NCI-H446 (cell line): ENCODE results near the gene UNC45B.
"Not testable (repeated sequence)": the region's sequence is repeated elsewhere in the genome, so short reads cannot be mapped to it uniquely, and the experiment has no call there.

ENCODE experiments used
- DNase-seq, 2 experiments: peaks; one replicate each; lab custom pipeline; 2025; lab: John Stamatoyannopoulos, UW

The UNC45B gene, protein sequence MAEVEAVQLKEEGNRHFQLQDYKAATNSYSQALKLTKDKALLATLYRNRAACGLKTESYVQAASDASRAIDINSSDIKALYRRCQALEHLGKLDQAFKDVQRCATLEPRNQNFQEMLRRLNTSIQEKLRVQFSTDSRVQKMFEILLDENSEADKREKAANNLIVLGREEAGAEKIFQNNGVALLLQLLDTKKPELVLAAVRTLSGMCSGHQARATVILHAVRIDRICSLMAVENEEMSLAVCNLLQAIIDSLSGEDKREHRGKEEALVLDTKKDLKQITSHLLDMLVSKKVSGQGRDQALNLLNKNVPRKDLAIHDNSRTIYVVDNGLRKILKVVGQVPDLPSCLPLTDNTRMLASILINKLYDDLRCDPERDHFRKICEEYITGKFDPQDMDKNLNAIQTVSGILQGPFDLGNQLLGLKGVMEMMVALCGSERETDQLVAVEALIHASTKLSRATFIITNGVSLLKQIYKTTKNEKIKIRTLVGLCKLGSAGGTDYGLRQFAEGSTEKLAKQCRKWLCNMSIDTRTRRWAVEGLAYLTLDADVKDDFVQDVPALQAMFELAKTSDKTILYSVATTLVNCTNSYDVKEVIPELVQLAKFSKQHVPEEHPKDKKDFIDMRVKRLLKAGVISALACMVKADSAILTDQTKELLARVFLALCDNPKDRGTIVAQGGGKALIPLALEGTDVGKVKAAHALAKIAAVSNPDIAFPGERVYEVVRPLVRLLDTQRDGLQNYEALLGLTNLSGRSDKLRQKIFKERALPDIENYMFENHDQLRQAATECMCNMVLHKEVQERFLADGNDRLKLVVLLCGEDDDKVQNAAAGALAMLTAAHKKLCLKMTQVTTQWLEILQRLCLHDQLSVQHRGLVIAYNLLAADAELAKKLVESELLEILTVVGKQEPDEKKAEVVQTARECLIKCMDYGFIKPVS

DNA sequence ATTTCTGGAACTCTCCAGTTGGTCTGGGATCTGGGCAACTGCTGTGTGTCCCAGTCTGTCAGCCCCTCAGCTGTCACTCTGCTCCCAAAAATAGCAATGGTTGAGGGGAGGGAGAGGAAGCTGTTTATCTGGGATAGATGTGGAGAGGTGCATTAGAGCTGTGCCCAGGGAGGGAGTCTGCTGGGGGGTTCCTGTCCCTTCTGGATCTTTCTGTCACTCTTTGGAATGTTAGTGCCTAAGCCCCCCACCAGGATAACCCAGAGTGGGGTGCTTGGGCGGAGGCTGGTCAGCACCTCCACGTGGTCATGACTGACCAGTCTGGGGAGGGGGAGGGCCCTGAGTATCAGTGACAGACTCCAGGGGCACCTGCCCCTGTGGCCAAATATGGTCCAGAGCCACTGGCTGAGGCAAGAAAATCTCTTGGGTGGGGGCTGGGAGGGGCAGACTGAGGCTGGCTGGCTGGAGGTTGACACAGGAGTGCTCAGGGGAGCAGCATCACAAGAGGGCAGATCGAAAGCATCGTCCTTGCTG, at the start of gene UNC45B:
TSS of gene UNC45B (plus strand) at position 443 of the 531 bp plus-strand sequence. CDS start 447 bp downstream, outside the sequence.
- no peak for DNase-seq

DNA sequence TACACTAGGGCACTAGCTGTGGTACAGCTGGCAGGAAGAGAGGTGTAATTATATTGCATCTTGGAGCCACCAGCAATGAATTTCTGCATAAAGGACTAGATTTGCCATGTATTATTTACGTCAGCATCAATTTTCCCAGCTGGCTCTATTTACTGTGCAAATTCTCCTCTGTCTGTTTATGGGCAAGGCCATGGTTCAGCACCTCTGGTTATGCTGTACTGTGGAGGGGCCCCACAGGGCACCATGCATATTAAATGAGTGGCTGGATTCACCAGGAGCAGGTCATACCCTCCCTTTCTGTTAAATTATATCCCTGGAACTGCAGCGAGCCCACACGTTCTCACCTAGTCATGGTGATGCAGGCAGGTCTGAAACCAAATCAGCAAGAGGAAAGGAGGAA, 47.7 kb upstream of the UNC45B start:
- no peak for DNase-seq

DNA sequence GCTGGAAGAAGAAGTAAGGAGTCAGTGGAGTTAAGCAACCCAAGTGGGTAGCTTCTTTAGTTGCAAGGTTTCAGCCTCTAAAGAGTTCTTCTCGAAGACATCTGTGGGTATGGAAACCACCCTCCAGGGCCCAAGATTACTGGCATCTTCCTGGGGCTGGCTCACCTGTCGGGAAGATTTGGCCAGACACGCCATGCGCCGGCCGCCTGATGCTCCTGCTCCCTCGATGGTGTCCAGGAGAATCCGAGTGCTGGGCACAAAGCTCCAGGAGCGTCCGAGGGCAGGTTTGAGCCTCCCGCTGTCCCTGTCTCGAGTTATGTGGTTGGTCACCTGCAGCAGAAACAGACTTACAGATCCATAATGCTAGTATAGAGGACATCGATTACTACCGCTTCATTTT, 46.6 kb upstream of the UNC45B start:
- DNase-seq, result no peak

DNA sequence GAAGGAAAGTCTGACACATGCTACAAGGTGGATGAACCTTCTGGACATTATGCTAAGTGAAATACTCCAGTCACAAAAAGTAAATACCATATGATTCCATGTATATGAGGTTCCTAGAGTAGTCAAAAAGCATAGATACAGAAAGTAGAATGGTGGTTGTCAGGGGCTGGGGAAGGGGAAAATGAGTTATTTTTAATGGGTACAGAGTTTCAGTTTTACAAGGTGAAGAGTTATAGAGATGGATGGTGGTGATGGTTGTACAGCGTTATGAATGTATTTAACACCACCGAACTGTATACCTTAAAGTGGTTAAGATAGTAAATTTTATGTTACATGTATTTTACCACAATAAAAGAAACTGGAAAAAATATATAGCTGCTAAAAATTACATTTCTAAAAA, 45.9 kb upstream of the UNC45B start:
- DNase-seq, result no peak

DNA sequence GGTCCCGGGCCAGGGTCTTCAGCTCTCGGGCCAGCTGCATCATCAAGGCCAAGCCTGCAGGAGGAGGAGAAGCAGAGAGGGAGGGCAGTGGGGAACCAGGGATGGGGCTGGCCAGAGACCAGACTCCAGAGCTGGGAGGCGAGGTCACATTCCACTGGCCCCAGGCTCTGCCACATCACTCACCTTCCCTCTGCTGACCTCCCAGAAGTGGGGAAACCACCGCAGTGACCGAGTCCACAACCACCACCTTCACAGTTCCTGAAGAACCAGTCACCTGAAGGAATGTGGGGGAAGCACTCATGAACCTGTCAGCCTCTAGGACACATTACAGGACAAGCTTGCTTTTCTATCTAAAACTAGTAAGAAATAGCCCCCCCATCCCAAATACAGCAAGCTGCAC, 44.3 kb upstream of the UNC45B start:
- DNase-seq, result no peak

DNA sequence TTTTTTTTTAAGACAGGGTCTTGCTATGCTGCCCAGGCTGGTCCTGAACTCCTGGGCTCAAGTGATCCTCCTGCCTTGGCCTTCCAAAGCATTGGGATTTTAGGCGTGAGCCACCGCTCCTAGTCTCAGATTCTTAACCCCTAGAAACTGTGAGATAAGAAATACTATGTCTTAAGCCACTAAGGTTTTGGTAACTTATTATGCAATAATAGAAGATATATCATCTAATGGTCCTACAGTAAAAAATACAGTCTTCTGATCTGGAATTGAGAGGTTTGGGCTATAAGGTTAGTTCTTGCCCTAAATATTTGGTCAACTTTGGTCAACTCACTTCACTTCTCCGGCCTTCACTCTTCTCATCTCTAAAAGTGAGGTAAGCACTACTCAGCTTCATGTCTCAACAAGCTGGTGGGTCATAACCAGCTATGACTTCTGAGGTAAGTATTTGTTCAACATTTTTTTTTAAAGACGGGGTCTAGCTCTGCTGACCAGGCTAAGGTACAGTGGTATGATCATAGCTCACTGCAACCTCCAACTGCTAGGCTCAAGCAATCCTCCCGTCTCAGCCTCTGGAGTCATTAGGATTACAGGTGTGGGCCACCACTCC, 42.7 kb upstream of the UNC45B start:
- DNase-seq, result no peak

DNA sequence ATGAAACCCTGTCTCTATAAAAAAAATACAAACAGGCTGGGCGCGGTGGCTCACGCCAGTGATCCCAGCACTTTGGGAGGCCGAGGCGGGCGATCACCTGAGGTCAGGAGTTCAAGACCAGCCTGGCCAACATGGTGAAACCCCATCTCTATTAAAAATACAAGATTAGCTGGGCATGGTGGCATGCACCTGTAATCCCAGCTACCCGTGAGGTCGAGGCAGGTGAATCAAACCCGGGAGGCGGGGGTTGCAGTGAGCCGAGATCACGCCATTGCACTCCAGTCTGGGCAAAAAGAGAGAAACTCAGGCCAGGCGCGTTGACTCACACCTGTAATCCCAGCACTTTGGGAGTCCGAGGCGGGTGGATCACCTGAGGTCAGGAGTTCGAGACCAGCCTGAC, 36.8 kb upstream of the UNC45B start:
- not testable (repeated sequence) for DNase-seq

DNA sequence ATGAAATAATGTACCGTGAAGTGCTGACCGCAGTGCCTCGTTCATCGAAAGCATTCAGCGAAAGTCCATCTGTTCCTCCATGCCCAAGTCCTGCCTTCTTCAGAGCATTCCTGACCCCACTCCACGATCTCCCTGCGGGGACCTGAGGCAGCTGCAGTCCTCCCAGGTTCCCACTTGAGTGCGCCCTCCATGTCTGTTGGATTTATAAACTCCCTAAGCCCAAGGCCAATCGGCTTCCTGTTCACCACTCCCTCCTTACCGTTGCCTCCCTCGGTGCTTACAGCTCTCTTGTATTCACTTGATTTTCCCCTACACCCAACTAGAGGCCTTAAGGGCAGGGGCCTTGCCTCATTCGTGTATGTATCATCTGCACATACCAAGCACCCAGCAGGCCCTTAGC, 30.8 kb upstream of the UNC45B start:
- no peak for DNase-seq

DNA sequence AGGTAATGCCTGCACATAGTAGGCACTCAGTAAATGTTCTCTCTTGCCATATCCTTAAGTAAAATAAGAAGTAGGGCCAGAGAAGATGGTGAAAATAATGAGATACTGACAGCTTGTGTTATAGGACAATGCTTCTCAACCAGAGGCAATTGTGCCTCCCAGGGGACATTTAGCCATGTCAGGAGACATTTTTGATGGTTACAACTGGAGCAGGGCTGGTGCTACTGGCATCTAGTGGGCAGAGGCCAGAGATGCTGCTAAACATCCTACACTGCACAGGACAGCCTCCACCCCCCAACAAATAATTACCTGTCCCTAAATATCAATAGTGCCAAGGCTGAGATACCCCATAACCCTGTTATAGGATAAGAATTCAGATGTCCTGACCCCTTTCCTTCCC, 29.6 kb upstream of the UNC45B start:
- peak in 1 of 2 experiments; percentile 28 for DNase-seq

DNA sequence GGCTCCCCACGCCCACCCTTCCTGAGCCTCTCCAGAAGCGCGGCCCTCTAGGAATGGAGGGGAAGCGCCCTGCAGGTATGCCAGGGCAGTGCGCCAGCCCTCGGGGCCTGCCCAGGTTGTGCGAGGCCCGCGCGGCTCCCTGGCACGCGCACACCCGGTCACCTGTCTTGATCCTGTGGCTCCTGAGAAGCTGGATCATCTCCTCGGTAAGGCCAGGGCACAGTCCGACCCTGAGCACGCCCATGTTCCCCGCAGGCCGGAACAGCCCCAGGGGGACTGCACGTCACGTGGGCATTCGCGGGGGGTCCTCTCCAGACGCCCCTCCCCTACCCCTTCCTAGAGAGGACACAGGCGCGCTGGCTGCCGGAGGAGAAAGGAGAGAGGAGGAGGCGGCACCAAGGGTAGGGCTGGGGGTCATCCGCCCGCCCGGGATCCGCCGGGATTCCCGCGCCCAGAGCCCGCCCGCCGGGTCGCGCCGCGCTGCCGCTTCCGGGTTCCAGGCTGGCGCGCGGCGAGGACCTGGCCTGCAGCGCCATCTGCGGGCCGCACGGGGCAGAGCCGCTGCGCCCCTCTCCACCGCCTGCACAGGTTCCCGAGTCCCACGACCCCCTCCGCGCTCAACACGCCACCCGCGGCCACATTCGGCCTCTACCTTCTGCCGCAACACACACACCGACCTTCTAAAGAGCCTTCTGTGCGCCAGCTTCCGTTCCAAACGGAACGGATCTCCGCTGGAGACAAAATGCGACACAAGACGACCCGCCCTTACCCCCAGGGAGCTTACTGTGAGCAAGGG, 28.0 kb upstream of the UNC45B start, which contains the start of gene RAD51D:
TSS of gene RAD51D (minus strand) at position 491 of the 796 bp plus-strand sequence. CDS start at position 244, 247 bp downstream.
- peak; percentile 42 to 83 for DNase-seq

DNA sequence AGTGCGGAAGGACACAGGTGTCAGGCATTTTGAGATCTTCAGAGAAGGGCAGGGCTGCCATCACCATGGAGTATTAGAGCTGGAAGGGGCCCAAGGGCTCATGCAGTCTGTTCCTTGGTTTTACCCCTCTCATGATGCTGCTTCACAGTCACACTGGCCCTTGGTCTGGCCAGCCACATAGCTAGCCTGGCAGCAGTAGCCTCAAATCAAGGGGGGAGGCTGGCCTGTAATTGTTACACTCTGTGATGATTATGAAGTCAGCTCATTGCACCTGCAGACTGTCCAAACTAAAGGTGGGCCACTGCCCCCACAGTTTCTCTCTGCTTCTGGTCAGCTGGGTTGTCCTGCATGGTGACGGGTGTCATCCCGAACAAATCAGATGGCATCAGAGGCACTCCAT, 26.3 kb upstream of the UNC45B start, which contains the start of gene FNDC8:
TSS of gene FNDC8 (plus strand) at position 301 of the 400 bp plus-strand sequence. CDS start at position 380, 79 bp downstream.
- DNase-seq, result no peak

DNA sequence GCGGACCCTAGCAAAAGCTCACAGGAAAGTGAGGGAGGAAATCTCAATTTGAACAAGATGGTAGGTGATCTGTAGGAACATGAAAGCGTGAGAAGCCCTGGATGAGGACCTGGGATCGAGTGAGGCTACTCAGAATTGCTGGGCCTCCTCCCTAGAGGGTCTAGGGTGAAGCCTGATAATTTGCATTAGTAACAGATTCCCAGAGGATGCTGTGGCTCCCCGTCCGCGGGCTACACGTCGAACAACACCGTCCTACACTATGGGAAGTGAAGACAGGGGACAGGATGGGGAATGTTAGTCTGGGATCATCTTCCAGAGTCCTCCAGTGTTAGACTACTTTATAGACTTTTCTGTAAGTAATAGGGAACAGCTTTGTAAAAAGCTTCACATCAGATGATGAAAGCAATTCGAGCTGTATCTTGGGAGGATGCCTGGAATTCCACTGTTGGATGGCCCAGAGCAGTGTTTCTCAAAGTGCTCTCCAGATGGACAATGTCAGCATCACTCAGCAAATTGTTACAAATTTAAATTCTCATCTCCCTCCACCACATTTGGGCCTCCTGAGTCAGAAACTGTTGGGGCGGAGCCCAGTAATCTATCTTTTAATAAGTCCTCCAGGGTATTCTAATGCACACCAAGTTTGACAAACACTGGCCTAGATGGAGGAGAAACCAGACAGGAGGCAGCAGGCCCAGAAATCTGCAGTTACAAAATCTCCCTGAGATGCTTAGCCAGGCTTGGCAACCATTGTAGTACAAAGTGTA, 19.7 kb upstream of the UNC45B start:
- DNase-seq, result no peak

DNA sequence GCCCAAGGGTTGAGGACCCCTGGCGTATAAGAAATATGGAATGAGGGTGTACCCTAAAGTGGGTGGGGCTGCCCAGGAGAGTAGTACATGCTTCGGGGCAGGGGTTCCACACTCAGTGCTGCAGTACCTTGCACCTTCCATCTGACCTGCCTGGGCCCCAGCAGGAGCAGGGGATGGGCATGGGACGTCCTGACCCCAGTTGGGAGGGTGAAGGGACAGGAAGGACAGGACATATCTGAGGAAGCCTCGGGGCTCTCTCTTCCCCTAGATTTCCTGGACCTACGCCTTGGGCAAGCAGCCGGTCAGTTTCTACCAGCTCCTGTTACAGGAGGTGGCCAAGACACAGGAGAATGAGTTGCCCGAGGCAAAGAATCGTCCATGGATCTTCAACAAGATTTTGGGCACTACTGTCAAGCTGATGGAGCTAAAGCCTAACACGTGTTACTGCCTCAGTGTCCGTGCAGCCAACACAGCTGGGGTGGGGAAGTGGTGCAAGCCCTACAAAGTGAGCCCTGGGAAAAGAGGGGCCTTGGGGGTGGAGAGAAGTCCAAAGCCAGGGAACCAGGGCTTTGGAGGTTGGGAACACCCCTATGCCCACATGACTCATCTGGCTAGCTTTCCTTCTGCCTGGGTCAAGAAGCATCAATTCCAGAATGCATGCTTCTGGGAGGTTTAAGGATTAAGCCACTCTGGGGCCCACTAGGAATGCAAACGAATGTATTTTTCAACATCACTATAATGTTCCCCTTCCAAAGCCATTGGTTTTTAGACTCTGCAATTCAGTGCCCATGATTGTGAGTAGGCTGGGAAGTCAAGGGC, 18.3 kb upstream of the UNC45B start:
- no peak for DNase-seq

DNA sequence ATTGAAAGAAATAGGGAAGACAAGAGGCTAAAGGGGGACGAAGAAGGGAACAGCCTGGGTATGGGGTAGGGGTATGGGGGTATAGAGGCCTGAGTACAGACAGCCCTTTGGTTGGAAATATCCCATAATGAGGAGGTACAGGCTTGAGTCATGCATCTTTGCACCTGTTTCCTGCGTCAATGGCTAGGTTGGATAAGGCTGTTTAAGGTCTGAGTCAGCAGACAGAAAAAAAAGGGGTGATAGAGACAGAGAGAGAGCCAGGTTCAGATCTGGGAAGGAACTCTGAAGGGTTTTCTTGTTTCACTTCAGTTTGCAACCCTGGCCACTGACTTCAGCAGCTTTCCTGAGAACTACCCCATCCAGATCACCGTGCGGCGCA, 17.7 kb upstream of the UNC45B start:
- no peak for DNase-seq

DNA sequence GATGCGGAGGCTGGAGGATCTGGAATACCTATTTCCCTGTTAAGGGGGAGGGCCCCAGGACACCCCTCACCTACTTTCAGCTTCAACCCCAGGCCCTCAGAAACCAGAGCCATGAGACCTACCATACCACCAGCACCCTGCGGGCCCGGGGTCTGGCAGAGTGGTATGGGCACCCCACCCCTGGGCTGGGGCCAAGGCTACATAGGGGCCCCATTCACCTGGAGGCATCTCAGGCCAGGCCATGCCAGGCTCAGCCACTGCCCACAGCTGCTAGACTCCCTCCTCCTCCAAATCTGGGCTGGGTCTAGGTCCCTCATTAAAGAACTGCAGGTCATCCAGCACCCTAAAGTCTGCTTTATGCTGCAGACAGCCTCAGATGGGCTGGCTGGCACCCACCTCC, 17.2 kb upstream of the UNC45B start:
- no peak for DNase-seq

DNA sequence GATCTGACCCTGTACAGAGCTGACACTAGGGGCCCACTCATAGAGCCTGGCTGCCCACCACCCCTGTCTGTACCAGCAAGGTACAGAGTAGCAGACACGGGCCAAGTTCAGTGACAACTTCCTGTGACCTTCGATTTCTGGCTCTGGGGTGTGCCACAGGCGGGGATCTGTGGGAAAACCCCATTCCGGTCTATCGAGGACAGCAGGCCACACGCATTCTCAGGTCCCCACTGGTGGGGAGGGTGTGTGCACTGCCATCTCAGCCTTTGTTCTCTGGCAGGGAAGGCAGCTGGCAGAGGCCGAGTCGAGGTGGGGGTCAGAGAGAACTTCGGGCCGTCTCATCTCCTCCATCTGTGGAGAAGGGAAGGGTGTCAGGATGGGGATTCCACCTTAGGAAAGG, 15.5 kb upstream of the UNC45B start:
- DNase-seq, result no peak

DNA sequence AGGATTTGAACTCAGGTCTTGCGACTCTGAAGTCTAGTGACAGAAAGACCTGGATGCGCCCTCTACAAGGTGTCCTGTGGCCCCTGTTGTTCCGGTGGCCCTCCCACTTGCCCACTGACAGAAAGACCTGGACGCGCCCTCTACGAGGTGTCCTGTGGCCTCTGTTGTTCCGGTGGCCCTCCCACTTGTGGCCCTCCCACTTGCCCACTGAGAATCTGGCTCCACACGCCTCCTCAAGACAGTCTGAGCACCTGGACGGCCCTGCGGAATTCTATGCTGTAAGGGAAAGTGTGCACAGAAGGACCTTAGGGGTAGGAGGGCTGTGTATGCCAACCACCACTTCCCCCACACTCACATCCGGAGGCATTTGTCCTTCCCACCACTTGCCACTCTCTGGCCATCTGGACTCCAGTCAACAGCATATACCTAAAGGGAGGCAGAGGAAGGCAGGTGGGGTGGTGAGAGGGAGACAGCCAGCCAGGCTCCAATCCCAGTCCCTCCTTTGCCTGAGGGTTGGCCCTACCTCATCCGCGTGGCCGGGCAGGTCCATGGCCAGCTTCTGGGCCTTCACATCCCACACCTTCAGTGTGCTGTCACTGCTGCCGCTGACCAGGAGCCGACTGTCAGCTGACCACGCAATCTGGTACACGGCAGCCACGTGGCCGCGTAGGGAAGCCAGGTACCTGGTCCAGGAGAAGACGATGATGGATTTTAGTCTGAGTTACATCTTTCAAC, 14.6 kb upstream of the UNC45B start:
- no peak for DNase-seq

DNA sequence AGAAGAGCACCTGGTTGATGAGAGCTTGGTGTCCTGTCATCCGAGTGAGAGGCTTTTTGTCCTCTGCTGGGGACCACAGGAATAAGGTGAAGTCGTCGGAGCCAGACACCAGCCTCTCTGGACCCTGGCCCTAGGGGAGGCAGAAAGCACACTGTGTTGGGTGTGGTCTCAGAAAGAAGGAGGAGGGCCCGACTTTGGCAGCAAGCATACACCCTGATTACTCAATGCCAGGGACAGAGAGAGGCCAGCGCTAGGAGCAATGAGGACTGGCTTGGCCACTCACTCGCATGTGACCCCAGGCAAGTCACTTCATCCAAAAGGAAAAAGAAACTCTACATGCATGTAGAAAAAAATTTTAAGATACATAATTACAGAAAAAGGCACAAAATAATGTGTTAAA, 12.3 kb upstream of the UNC45B start:
- no peak for DNase-seq

DNA sequence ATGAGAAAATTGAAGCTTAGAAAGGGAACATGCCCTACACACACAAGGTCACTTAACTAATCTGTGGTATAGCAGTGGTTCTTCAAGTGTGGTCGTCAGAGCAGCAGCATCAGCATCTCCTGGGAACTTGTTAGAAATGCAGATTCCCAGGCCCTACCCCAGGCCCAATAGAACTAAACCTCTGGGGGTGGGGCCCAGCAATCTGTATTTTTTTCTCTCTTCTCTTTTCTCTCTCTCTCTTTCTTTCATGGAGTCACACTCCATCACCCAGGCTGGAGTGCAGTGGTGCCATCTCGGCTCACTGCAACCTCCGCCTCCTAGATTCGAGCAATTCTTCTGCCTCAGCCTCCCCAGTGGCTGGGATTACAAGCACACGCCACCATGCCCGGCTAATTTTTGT, 9.4 kb upstream of the UNC45B start:
- DNase-seq, result no peak
